Type B pancreatic cell (in vitro differentiated cells): Measurements from ENCODE around the gene SH3GLB2. TPM values are rescaled to one million over a fixed set of nuclear protein-coding genes. Genes with fewer than 3 reads are reported as not detected.

Experiments used
- DNase-seq: peaks from one replicate; pipeline ENCODE4 v3.0.0; 2021; ENCODE audit warnings: mixed read lengths; ENCODE audit not compliant: unreplicated experiment; ENCODE audit errors: extremely low spot score
- H3K27ac Mint-ChIP-seq: 2 replicates; pipeline ENCODE4 v1.8.0; 2021; ENCODE audit warnings: mild to moderate bottlenecking, mixed read lengths
- H3K27me3 Mint-ChIP-seq: 2 replicates; pipeline ENCODE4 v1.8.0; 2021; ENCODE audit warnings: mixed read lengths
- H3K36me3 Mint-ChIP-seq: 2 replicates; pipeline ENCODE4 v1.8.0; 2021; ENCODE audit warnings: mixed read lengths
- H3K4me1 Mint-ChIP-seq: one replicate; pipeline ENCODE4 v1.8.0; 2021; ENCODE audit warnings: mixed read lengths; ENCODE audit not compliant: unreplicated experiment
- H3K4me3 Mint-ChIP-seq: 2 replicates; pipeline ENCODE4 v1.8.0; 2021; ENCODE audit warnings: mild to moderate bottlenecking, mixed read lengths
- H3K9me3 Mint-ChIP-seq: 2 replicates; pipeline ENCODE4 v1.8.0; 2021; ENCODE audit warnings: mixed read lengths
- CTCF ChIP-seq: fragments of 200-600 bp; sonication (generic); conservative IDR thresholded peaks from 2 replicates; pipeline ENCODE4 v1.5.0; 2021; ENCODE audit warnings: antibody characterized with exemption, mild to moderate bottlenecking
- total RNA-seq: library from RNA; stranded (reverse); gene quantifications from 2 replicates; pipeline ENCODE4 v1.2.1, GENCODE V29; 2021; ENCODE audit warnings: low replicate concordance

Gene SH3GLB2
- total RNA-seq, 1 donor from 2014 or later, result 126 TPM

GRCh38 chr9:129060991-129061390 lies 32.9 kb upstream of the SH3GLB2 start:
- Mint-ChIP-seq H3K4me3 (no peak overlapping the region), H3K4me1 (no peaks in the 10 kb centered on the region), H3K36me3 (peaks cover 10% of the 10 kb centered on the region), H3K9me3 (no peaks in the 10 kb centered on the region), H3K27ac (no peak overlapping the region), H3K27me3 (no peaks in the 10 kb centered on the region)
- no peak for TF ChIP-seq CTCF
- no peak for DNase-seq

GRCh38 chr9:129059796-129060785 lies 32.0 kb upstream of the SH3GLB2 start:
- Mint-ChIP-seq H3K27me3 (no peaks in the 10 kb centered on the region), H3K27ac (no peak overlapping the region), H3K36me3 (peaks cover 6% of the 10 kb centered on the region), H3K4me1 (no peaks in the 10 kb centered on the region), H3K4me3 (no peak overlapping the region), H3K9me3 (no peaks in the 10 kb centered on the region)
- no peak for DNase-seq
- no peak for TF ChIP-seq CTCF

GRCh38 chr9:129058965-129059795 lies 31.0 kb upstream of the SH3GLB2 start:
- Mint-ChIP-seq H3K4me3 (no peak overlapping the region), H3K27me3 (no peaks in the 10 kb centered on the region), H3K27ac (no peak overlapping the region), H3K9me3 (no peaks in the 10 kb centered on the region), H3K36me3 (peaks cover 9% of the 10 kb centered on the region), H3K4me1 (no peaks in the 10 kb centered on the region)
- no peak for DNase-seq
- no peak for TF ChIP-seq CTCF

GRCh38 chr9:129054163-129054851 lies 26.2 kb upstream of the SH3GLB2 start:
- Mint-ChIP-seq H3K4me3 (no peak overlapping the region), H3K27me3 (no peaks in the 10 kb centered on the region), H3K27ac (no peak overlapping the region), H3K9me3 (no peaks in the 10 kb centered on the region), H3K36me3 (peaks cover 6% of the 10 kb centered on the region), H3K4me1 (no peaks in the 10 kb centered on the region)
- no peak for DNase-seq
- TF ChIP-seq CTCF, result no peak

GRCh38 chr9:129053020-129053419 lies 24.9 kb upstream of the SH3GLB2 start:
- DNase-seq, result no peak
- no peak overlapping the region for H3K4me3 Mint-ChIP-seq
- H3K27me3 Mint-ChIP-seq, result no peaks in the 10 kb centered on the region
- H3K27ac Mint-ChIP-seq, result no peak overlapping the region
- no peaks in the 10 kb centered on the region for H3K9me3 Mint-ChIP-seq
- H3K36me3 Mint-ChIP-seq, result peaks cover 9% of the 10 kb centered on the region
- H3K4me1 Mint-ChIP-seq, result no peaks in the 10 kb centered on the region
- no peak for TF ChIP-seq CTCF
